ENCODE results near the gene RNPS1.

RNPS1 gene

GRCh38 chr16:2297506-2297860, 29.6 kb upstream of the RNPS1 start:
- no peak for TF ChIP-seq CTCF (IDR thresholded peaks at IDR 0.05; ENCODE audit: low read depth, low read length)
- no peak overlapping the region for H3K4me3 ChIP-seq (ENCODE audit: low read depth, low read length)

GRCh38 chr16:2296661-2297505, 29.0 kb upstream of the RNPS1 start:
- H3K4me3 ChIP-seq (ENCODE audit: low read depth, low read length): no peak overlapping the region
- TF ChIP-seq CTCF (IDR thresholded peaks at IDR 0.05; ENCODE audit: low read depth, low read length): peak; percentile 33; the same call in 1 of the 2 replicates

- H3K4me3 ChIP-seq (ENCODE audit: low read depth, low read length): no peak overlapping the region
- no peak for TF ChIP-seq CTCF (IDR thresholded peaks at IDR 0.05; ENCODE audit: low read depth, low read length)
These were observed 27.3 kb upstream of the RNPS1 start for GRCh38 chr16:2295056-2295798.

- no peak overlapping the region for H3K4me3 ChIP-seq (ENCODE audit: low read depth, low read length)
- no peak for TF ChIP-seq CTCF (IDR thresholded peaks at IDR 0.05; ENCODE audit: low read depth, low read length)
These were observed 24.3 kb upstream of the RNPS1 start for GRCh38 chr16:2292221-2292620.

- no peak for TF ChIP-seq CTCF (IDR thresholded peaks at IDR 0.05; ENCODE audit: low read depth, low read length)
- no peak overlapping the region for H3K4me3 ChIP-seq (ENCODE audit: low read depth, low read length)
These were observed 21.4 kb upstream of the RNPS1 start for GRCh38 chr16:2289282-2289681.

GRCh38 chr16:2288726-2289125, 20.8 kb upstream of the RNPS1 start:
- no peak for TF ChIP-seq CTCF (IDR thresholded peaks at IDR 0.05; ENCODE audit: low read depth, low read length)
- H3K4me3 ChIP-seq (ENCODE audit: low read depth, low read length): no peak overlapping the region
